HG03196 (cell line): ENCODE measurements around the gene MSI2.

Experiments
- ATAC-seq: cut with Tn5 transposase; IDR thresholded peaks from one replicate; pipeline ENCODE4 v1.9.1; 2021; ENCODE audit not compliant: unreplicated experiment

The MSI2 gene

GRCh38 chr17:57471868-57472368 is 215.6 kb downstream of the MSI2 start:
- no peak for ATAC-seq

DNA sequence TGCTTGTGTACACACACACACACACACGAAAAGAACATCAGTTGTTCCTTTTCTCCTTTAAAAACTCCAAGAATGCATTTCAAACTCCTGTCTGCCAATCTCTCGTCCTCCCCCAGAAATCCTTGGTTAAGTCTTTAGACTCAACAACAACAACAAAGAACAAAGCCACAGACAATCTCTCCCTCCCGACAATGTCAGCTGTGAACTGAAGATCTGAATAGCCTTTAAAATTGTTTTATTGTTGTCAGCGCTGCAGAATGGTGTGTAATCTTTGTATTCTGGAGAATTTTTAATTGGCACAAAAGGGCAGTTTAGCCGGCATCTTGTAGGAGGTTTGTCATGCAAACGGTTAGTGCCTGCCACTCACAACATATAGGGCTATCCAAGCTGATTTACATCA is 219.5 kb downstream of the MSI2 start:
- no peak for ATAC-seq

DNA sequence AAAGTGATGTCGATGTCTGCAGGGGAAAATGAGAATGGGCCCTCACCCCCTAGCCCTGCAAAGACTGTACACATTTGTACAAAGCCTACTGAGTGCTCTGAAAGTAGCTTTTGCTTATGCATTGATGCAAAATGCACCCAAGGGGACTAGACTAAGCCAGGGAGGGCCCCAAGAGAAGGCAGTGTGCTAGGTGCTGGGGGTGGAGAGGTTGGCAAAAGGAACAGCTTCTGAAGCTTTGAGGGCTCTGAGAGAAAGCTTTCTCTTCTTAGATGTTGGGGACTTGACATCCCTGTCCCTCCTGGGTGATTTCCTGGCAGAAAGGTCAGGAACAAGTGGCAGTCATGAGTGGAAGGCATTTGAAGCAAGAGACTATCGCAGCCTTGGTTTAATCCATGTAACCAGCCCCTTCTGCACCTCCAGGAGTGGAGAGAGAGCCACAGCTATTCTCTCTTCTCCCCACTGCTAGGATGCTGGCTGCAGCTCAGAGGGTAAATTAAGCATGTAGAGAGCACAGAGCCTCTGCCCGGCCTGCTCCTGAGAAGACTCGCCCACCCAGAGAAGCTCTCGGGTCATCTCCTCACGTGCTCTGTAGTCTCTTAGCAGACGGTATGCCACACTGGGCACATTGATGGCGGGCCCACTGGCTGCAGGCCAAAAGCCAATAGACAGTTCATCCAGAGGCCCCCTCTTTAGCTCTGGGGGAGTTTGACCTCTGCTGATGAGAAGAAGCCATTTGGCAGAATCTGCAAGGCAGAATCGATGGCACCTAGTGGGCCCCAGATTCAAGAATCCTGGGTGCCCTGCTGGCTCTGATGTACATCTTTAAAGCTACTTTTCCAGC is 221.4 kb downstream of the MSI2 start:
- no peak for ATAC-seq

GRCh38 chr17:57478478-57479250 is 222.3 kb downstream of the MSI2 start:
- no peak for ATAC-seq

DNA sequence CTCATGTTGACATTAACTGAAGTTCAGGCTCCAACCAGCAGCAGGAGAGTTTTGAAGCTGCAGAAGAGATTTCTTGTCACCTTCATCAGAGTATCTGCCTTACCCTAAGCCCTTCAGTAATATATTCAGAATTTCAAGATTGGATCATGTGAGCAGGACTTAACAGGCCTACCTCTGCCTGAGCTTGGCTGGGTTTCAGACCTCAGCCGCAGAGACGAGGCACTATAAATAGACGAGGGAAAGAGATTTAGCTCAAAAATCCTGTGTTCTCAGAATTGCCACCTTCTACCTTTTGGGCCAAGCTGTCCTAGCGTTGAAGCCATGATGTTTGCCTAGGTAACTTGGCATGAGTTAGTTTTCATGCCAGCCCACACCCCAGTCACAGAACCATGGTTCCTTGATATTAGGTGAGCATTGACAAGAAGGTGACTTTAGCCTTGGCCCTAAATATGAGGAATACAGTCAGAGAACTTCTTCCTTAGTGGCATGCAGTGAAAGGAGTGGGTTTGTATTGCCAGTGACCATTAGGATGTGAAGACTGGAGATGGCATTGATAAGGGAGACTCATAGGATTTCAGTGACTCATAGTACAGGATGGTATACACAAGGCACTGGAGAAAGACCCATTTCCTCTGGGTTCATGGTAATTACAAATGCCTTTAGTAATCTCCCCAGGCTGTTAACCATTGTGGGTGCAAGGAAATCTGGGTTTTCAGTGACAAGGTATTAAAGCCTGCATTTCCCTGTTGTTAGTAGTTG is 224.3 kb downstream of the MSI2 start:
- no peak for ATAC-seq

GRCh38 chr17:57481910-57482391 is 225.6 kb downstream of the MSI2 start:
- no peak for ATAC-seq

DNA sequence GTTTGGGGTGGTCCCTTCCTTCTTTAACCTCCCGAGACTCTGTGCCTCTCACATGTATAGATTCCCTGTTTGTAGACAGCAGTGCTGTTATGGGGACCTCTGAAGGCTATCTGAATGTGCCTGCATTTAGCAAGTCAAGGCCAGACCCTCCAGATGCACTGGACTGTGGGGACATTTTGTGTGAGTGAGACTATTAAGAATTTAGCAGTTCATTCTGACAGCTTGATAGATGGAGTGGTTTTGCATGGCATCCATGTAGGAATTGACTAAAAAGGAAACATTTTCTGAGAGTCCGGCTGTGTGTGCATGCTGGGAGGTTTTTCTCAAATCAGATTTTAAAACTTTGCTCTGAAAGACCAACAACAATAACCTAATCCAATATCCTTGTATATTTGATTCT is 226.3 kb downstream of the MSI2 start:
- no peak for ATAC-seq

DNA sequence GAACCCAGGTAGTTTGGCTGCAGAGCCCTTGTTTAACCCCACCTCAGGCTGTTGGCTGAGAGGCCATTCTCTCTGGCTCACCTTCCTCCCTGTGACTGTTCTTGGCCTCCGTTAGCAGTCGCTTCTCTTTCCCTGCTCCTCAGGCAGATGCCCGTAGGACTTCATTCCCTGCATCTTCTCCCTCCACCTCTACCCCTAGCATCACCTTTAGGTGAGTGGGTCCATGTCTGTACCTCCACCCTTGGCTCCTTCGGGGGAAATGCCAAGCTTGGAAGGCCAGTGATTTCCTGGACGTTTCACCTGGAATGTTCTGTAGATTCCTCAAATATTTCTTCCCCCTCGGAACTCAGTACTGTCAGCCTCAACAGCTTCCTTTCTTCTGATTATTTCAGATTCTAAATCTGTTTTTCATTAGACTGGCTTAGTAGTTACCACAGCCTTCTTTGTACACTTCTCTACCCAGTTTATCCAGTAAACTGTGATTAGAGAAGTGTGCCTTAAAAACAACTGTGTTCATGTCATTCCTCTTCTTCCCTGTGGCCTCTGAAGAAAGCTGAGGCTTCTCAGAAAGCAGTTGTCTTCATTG is 227.9 kb downstream of the MSI2 start:
- no peak for ATAC-seq

DNA sequence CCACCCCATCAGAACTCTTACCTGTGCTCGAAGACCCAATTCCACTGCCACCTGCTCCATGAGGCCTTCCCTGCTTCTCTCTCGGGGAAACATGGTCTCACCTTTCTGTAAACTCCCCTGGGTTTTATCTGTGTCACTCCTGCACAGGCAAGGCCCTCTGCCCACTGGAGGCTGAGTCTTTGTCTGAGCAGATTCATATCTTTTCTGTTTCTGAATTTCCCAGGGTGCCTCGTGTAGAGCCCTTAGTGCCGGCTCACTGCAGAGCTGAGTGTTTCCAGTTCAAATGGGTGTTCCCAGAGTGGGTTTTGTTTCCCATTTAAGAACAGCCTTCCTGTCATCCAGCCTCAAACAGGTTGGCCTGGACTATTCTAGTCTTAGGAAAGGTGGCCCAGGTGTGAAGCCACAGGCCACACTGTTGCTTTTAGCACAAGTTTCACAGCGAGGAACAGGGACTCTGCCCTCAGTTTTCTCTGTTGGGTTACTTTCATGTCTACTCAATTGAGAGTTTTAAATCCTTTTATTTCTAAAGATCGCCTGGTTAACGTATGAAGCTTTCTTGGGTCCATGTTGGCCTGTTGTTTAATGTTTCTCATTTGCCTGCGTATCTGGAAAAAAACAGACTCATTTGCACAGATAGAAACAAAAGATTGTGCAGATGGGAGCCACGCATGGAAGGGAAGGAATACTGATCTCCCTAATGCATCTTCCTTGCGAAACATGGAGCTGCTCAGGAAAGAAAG is 228.7 kb downstream of the MSI2 start:
- ATAC-seq, result no peak

DNA sequence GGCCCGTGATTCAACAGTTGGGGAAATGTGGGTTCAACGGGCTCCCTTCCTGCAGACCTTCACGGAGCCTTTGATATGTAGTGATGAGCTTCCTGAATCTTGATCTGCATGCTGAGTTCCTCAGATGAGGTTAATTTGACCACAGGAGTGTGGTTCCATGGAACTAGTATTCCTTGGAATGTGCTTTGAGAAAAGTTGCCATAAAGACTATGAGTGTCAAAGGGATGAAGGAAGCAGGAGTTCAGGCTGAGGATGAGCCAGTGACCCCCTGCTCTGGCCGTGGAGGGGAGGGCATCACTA is 229.2 kb downstream of the MSI2 start:
- no peak for ATAC-seq

DNA sequence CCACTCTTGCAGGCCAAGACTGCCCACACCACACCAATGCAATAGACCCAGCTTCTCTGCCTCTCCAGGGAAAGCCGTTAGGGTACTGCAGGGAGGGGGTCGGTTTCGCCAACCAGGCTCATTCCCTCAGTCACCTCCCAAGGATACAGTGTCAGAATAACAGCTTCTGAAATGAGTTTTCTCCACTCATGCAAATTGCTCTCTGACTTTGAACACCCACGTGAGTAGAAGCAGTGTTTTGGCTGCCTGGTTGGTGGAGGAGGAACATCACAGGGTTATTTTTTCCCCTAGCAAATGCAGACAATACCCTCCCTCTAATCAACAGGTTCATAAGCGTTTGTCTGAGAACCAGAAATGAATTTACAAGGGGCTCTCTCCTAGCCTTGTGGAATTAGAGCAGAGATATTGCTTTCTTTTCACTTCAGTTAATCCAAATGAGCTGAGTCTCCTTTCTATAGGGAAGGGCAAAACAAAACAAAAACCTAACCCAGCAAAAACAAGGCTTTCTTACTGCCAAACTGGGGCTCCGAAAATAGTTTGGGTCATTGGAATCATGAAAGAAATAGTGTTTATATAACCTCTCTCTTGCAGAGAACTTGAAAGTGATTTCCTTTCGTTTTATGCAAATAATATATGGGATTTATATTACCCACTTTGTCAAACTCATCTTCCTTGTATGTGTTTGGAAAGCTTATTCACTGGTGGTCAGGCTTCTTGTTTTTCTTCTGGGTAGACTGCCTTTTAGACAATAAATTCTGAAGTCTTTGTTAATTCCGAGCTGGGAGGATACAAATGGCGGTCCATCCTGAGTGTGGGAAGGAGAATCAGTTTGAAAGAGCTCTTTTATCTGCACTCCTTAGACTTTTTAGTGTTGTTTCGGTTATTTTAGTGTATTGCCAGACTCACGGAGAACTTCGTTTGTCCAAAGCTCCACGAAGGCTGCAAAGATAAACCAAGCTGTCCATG is 229.9 kb downstream of the MSI2 start:
- ATAC-seq, result no peak

DNA sequence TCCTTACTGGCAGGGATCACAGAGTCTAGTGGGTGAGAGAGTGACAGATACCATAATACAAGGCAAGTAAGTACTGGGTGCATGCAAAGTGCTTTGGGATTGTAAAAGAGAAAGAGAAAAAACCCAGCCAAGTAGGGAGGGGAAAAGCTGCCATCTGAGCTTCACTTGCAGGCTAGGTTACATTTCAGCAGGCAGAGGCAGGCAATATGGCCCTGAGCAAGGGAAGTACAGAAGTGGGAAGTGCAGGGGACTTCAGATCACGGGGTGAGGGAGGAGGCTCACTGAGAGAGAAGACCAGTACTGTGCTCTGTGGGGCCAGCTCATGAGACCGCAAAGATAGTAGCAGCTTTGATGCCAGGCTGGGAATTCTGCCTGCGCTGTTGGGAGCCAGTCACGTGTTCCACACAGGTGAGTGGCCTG is 230.6 kb downstream of the MSI2 start:
- no peak for ATAC-seq

DNA sequence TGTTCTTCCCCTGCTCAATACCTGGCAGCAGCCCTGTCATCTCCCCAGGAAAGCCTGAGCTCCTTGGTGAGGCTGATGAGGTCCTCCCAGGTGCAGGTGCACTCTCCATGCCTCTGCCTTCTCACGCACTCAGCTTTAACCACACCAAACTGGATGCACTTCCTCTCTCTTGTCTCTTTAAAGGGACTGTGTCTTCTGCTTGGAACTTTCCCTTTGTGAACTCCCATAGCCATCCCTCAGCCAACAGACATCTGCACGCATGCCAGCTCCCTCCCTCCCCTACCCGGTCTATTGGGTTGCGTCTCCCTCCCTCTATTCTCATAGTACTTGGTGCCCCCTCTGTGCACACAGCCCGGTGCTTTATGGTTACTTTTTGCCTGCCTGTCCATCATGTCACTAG is 231.2 kb downstream of the MSI2 start:
- ATAC-seq, result no peak

DNA sequence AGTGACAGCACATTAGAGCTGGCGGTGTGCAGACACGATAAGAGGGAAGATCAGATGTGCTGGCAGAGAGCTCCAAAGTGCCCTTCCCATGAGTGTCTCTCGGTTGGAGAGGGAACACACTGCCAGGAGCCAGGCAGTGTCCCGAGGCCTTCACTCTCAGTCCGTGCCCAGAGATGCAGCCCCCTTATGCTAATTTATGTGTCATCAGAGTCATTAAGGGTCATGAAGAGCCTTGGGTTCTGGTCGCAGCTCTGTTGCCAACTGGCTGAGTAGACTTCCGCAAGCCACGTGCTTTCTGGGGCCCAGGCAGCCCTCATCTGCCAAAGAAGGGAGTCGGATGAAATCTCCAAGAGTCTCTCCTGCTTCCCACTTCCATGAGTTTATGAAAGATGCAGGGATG is 232.5 kb downstream of the MSI2 start:
- ATAC-seq, result no peak

GRCh38 chr17:57489321-57489720 is 233.0 kb downstream of the MSI2 start:
- ATAC-seq, result no peak

GRCh38 chr17:57490111-57490845 is 234.0 kb downstream of the MSI2 start:
- ATAC-seq, result no peak

DNA sequence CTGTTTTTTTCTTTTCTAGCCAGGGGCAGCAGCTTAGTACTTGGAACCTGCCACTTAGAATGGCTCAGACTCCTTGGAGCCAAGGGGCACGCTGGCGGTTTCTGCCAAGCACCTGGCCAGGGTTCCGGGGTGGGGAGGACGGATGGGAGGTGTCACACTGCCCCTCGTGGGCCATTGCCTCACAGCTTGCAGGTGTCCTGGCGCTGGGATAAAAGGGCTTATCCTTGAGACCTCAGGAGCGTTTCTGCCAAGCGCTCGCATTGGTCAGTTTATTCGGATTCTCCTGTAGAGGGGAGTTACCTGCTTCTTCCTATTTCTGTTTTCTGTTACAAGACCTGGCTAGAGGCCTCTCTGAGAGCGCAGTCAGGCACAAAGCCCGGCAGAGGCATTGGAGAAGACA is 234.6 kb downstream of the MSI2 start:
- ATAC-seq, result no peak

GRCh38 chr17:57493171-57493570 is 236.8 kb downstream of the MSI2 start:
- no peak for ATAC-seq

DNA sequence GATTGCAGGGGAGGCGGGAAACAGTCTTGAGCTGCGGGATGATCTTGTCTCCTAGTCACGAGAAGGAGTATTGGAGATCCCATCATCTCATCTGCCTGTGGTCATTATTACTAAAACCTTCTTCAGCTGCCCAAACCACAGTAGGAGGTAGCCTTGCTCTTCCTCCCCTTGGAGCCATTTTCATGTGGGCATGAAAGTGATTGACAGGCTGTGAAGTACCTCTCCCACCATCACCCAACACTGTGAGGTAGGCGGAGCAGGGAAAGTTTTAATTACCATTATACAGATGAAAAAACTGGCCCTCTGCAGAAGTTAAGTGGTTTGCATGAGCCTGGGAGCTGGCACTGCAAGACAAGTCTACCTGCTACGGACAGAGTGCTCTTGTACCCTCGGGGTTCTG is 237.3 kb downstream of the MSI2 start:
- no peak for ATAC-seq
